ENCODE measurements around the gene GIMAP8.

GIMAP8 gene

DNA sequence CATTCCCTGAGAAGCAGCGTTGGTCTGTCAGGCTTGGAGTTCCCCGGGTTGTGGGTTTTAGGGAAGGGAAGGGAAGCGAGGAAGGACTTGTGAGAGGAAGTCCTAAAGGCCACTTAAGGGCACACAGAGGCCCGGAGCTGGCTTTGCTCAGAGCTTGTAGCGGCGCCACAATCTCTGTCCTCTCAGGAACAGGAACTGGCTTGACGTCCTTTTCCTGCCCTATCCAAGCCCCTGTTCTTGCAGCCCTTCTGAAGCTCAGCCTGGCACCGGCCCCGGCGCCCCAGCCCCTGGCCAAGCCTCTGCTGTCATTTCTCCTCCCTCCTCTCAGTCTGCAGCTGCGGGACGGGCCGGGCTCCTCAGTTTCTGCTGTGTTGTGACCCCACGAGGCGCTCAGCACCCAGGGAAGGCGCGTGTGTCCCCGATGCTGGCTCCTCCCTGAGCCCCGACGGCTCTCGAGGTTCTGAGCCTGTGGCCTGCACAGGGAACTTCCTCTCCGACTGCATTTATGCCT is at the start of gene GIMAP8:
GIMAP8 (plus strand) TSS at position 140 of the 511 bp plus-strand sequence. CDS start 16,069 bp downstream, outside the sequence.
- no peak for DNase-seq (ENCODE audit: low read depth, low spot score)

DNA sequence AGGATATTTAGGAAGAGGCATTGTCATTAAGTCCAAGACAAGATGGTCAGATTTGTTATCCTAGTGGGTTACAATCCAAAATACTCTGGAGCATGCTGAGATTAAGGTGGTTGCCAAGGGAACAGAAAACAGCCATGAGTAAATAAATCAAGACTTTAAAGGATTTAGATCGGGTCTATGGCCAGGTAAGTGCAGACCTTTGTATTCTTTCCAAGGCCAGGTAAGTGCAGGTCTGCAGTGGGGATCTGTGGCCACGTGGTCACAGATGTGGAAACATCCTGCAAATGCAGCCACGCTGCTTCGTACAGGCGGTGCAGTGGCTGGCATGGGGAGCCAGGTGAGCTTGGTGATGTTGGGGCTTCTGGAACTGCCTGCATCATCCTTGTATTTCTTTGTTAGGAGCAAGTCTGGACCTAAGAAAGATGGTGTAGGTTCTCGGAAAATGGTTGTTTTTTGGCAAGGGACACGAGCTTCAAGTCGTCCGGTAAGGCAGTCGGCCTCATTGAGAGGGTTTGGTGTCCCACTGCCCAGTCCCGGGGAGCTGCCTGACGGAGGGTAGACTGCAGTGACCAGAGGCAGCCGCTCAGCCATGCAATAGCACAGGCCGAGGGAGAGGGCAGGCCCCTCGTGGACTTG is 49.5 kb upstream of the GIMAP8 start:
- DNase-seq (ENCODE audit: low read depth, low spot score): no peak

DNA sequence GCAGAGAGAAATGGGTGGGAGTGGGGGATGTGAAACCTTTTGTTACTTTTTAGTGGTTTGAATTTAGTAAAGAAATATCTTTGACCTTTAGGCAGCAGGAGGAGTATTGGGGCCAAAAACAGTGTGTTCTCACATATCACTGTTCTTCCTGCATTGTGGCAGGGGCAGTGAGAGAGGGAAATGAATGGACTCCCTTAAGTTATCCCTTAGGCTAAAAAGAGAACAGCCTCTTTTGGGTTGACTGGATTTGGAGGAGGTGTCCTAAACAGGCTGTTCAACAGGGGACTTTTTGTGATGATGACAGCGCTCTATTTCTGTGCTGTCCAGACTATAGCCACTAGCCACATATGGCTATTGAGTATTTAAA is 49.0 kb upstream of the GIMAP8 start:
- DNase-seq (ENCODE audit: low read depth, low spot score): no peak

DNA sequence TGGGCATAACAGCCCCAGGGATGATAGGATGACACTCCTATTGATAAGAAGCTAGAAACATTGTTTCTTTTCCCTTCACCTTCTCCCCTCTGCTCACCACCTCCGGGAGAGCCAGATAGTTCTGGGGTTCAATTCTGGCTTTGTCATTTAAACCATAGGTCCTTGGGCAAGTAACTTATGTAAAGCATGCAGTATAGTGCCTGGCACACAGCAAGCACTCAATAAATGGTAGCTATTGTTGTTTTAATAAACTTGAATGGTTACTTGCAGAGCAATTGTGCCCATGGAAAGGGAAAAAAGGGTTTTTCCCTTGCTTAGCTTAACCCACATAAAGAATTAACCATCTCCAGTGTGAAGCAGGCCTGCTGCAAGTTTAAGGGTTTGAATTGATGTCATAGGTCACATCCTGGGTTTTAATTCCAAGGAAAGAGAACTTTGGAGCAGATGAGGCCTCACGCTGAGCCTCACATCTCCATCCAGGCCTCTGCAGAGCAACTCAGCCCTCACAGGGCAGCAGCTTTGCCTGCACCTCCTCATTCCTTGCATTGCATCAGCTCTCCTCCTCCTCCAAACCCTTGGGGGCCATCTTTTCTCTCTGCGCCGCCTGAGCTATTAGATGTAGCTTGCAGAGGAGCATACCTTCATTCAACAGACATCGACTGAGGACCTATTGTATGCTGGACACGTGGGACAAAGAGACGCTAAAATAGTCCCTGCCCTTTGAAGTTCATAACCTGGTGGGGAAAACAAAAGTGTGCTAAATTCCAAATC is 48.4 kb upstream of the GIMAP8 start:
- peak; percentile 50 for DNase-seq (ENCODE audit: low read depth, low spot score)

DNA sequence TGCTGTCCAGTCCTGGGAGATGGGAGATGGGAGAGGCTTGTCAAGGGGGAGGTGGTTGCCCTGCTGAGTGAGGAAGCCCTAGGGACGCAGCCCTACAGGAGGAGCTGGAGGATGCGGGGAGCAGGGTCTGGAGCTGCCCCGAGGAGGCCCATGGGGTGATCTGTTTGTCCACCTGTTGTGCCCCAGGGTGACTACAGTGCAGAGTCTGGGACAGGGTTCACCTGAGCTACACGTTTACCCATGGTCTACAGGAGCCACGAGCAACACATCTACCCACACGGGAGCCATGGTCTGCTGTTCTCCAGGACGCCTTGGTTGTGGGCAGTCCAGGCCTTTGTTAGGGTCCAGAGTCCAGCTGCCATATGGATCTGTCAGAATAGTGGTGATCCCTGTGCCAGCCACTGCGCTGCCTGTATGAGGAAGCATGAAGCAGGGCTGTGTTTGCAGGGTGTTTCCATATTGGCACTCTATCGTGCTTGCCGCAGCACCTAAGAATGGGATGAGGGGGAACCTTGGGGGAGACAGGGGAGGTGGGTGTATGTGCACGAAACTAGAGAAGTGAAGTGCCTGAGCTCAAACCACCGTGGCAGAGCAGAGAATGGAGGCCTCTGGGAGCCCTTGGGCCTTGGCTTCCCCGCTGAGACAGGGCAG is 47.6 kb upstream of the GIMAP8 start:
- DNase-seq (ENCODE audit: low read depth, low spot score): no peak

DNA sequence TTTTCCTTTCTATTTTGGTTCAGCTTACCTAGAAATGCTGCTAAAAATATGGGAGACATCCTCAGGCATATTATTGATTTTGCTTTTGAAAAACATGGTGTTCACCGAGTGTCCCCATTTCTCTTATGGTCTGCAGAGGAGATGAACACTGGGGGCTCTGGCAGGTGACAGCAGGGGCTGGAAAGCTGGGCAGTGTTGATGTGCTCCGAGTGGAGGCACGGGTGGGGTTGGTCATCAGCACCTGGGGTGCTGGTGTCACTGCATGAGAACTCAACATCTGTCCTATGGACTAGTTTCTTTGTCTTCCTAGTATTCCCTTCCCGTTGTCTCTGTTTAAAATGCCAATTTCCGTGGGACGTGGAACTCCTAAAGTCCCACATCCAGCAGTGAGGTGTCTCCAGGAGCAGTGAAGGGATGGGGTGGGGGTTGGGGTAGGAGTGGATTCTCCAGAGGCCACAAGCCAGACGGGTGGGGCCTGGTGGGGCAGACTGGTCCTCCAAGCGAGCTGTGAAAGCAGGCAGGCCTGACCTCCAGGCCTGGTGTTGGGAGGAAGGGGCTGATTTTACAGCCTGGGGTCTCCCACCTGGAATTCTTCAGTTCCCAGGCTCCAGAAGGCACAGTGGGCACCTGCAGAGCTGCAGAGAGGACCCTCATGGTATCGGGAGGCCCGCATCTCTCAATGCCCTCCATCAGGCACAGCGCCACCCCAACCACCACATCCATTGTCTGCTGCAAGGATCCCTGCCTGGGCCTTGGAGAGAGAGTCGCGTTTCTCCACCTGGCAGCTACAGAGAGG is 46.9 kb upstream of the GIMAP8 start:
- DNase-seq (ENCODE audit: low read depth, low spot score): no peak

DNA sequence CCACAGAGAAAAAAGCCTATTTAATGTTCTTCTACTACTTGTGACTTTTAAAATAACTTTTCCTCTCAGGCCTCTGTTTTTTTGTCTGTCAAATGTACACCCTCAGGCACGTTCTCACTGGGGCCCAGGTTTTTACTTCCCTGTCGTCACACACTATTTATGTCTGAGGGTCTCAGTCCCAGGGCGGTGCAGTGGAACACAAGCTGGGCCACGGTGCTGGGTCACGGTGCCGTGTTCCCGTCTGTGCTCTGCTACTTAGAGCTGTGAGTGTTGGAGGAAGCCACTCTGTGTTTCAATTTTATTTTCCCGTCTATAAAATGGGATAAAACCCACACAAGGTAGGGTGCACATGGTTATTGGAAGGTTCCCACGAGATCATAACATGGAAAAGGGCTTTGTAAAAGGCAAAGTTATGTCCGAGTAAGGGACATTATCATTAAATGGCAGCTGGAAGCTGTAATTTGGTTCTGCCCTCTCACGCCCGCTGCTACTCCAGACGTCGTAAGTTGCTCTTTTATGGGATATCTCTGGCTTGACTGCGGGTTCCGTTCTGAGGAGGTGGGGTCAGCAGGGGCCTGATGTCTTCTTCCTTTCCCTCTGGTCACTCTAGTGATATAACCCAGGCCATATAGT is 46.1 kb upstream of the GIMAP8 start:
- no peak for DNase-seq (ENCODE audit: low read depth, low spot score)

DNA sequence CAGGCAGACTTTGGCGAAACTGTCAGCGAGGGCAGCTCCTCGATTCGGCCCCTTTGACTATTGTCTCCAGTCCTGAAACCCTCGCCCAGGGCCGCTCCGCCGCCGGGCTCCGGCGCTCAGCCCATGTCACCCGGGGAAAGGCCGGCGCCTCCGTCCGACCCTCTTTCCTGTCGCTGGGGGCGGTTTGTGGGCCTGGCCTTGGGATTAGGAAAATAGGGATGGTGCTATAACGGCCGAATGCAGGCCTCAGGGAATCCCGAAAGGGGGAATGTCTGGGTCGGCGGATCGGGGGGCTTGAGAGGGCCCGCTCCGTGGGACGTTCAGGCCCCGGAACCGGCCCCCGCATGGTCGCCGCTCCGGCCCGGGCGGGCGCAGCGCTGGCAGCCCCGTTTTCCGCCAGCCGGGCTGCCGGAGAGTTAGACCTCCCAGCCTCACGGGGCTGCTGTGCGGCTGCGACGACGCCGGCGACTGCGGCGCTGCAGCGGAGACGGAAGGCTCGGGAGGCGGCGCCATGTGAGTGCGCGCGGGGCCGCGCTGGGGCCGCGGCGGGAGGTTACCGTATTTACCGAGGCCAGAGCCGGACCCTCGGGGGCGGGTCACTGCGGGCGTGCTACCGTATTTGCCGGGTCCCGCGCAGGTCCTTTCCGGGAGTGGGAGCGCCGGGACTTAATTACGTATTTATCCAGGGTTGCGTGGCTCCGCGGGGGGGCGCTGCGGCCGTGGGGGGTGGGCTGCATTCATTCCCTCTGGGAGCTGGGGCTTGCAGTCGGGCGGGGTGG is 45.4 kb upstream of the GIMAP8 start:
- peak; percentile 89 for DNase-seq (ENCODE audit: low read depth, low spot score)

DNA sequence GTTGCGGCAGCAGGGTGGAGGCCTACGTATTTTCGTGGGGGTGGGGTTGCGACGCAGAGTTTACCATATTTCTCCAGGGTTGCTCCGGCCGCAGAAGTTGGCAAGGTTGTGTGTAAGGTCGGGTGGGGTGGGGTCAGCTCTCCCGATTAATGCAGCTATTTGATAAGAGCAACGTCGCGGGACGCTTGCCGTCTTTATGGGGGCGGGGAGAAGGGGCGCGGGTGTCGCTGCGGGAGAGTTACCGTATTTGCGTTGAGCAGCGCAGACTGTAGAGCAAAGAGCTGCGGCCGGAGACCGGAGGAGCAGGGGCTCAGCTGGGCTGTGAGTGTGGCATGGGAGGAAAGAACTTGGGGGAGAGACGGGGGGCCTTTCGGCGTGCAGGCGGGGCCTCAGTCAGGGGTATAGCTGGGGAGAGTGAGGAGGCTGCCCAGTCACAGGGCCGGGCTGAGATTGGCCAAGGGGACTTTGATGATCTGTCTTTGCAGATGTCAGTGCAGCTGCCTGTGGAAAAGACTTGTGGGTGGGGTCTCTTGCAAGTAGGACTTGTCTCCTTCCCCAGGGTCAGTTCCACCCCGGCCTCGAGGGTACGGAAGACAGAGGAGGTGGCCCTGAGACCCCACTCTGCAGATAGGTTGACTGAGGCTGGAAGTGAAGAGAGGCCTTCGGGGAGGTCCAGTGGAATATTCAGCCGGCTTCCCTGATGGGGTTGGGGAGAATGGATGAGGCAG is 44.7 kb upstream of the GIMAP8 start:
- peak; percentile 59 for DNase-seq (ENCODE audit: low read depth, low spot score)

DNA sequence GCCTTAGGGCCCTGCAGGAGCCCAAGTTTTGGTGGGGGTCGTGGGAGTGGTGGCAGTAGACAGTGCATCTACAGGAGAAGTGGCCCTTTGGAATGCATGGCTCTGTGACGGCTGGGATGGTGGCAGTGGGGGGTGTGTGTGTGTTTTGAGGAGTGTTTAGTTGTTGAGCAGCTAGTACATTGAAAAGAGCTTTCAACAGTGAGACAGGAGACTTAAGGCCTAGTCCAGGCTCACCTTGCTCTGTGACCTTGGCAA is 44.2 kb upstream of the GIMAP8 start:
- no peak for DNase-seq (ENCODE audit: low read depth, low spot score)

DNA sequence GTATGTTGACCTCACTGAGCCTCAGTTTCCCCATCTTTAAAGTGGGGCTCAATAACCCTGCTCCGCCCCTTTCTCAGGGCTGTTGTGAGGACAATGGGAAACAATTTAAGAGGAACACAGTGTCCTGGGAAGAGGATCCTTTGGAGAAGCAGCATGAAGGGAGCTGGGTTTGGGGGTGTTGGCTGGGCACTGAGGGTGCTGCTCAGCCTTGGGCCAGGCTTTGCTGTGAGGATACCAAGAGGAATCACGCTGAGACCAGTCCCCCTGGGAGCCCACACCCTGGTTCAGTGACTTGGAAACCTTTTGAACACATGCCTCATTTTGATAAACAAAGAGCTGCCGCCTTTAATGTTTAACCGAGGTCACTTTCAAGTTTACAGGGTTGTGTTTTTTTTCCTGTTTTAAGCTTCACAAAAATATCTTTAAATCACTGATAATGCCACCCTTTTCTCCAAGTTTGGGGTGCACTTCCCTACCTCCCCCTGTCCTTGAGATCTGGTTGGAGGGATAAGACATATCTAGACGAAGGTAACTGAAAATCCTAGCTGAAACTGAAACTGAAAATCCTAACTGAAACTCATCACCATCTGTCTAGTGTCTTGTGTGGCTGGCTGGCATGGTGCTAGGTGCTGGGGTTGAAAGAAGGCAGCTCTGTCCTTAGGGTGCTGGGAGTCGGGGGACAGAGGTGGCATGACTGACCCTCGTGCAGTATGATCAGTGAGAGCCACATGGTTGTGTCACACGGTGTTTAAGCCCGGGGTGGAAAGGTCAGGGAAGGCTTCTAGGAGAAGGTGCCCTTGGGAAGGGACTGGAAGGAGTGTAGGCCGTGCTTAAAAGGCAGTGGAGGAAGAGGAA is 43.6 kb upstream of the GIMAP8 start:
- DNase-seq (ENCODE audit: low read depth, low spot score): no peak

DNA sequence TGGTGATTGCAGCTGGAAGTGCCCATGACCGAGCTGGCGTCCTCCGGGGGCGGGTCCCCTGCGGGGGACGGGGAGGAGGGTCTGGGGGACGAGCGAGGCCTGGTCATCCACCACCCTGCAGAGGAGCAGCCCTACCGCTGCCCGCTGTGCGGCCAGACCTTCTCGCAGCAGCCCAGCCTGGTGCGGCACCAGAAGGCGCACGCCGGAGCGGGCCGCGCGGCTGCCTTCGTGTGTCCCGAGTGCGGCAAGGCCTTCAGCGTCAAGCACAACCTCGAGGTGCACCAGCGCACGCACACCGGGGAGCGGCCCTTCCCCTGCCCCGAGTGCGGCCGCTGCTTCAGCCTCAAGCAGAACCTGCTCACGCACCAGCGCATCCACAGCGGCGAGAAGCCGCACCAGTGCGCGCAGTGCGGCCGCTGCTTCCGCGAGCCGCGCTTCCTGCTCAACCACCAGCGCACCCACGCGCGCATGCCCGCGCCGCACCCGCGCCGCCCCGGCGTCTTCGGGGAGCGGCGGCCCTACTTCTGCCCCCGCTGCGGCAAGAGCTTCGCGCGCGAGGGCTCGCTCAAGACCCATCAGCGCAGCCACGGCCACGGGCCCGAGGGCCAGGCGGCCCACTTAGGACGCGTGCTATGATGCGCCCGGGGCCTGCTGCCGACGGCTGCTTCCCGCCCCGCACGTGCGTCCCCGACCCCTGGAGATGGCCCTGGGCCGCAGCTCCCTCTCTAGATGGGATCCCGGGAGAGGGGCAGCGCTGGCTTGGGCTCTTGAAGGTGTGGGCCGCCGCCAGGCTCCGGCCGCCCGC is 42.6 kb upstream of the GIMAP8 start:
- DNase-seq (ENCODE audit: low read depth, low spot score): no peak

DNA sequence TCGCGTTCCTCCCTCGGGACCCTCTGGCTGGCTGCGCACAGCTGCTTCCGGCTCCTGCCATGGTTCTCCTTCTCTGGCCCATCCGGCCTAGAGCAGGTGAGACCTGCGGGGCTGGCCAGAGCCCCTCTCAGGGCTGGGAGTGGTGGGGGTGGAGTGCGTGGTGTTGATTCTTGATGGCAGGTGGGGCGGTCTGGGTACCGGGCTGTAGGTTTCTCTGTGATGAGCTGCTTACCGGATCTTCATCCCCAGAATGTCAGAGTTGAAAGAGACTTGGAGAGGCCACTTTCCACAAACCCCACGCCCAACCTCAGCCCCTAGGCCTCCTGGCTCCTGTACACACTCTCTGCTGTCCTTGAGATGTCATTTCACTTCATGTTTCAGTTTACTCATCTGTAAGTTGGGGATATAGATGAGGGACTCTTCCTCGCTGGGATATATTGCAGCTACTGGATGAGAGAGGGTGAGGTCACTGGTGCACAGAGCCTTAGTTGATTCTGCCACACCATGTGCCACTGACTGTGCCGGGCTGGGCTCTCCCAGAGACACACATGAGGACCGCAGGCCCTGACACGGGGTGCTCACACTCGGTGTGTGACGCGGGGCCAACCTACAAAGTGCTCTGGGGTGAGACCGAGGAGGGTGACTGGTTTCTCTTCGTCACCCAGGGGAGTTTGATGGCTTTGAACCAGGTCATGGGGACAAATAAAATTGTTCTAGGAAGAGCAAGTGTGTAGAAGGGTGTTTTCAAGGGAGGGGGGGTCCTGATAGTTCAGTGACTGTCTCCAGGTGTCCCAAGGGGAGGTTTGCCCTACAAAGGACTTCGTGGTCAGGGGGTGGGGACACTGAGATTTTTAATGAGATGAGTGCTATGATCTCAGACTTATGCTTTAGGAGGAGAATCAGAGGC is 41.8 kb upstream of the GIMAP8 start:
- DNase-seq (ENCODE audit: low read depth, low spot score): no peak

DNA sequence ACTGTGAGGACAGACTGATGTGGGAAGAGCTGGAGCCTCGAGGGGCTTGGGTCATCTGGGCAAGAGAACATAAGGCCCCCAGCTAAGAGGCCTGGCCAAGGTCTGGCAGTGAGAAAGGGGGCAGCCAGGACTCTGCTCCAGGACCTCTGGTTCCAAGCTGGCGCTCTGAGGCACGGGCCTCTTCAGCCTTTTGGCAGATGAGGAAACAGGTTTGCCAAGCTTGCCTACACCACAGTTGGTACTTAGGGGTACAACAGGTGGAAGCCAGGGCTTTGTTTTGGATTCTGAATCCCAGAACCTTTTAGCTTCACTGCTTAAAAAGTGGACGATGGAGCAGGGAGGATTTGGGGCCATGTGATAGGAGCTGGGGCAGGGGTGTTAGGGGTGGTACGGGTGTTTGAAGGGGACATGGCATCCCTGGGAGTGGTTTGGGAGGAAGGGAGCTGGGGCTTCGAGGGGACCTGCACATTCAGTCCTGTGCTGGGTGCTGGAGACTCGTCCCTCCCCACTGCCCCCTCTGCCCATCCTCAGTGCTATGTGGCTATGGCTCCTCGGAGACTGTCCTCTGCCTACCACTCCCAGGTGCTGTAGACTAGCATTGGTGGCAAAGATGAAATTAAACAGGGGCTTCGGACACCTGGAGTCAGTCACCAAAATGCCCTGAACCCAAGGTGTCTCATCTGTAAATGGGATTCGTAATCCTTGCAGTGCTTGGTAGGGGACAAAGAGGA is 41.0 kb upstream of the GIMAP8 start:
- no peak for DNase-seq (ENCODE audit: low read depth, low spot score)

DNA sequence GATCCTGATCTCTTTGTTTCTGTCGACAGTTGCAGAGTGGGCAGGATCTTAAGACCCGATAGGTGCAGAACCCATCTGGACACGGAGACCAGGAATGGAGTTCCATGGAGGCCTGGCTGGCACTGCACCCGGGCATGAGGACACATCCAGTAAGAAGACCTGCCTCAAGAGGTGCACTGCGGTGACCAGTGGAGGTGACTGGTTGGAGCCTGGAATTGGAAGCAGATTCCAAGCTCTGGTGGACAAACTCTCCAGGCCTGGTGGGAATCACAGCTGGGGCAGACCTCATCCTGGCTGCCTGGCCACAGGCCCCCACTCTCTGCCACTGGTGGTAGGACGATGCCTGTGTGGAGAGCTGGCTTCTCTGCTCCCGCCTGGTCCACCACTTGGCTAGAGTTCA is 40.3 kb upstream of the GIMAP8 start:
- DNase-seq (ENCODE audit: low read depth, low spot score): no peak

DNA sequence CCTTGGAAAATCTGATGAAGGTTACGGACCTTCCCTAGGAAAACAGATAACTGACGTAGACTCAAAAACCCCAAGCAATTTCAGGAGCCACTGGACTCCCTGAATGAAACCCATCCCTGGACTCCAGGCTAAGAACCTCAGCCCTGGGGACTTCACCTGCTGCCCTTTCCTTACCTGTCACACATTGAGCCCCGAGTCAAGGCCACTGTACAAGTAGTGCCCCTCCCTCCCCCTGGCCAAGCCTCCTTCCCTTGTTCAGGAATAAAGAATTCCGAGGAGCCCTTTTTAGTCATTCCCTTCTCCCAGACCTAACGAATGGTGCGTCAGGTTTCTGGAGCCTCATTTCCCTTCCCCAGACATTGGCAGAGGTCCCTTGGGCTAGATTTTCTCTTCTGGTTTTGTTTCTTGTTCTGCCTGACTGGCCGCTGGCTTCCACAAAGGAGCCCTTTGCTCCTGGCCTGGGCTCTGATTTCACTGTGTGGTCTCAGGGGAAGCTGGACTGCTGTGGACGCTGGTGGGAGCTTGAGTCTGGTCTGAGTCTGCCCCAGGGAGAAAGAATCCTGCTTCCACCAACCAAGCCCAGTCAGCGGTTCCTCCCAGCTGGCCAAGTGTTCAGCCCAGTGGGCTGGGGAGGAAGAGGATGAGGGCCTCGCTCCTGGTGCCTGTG is 39.6 kb upstream of the GIMAP8 start:
- no peak for DNase-seq (ENCODE audit: low read depth, low spot score)
